C4-2B (cell line): ENCODE measurements around the gene RECQL.

Source experiments
- ZFX ChIP-seq: fragments of 450-650 bp; IDR thresholded peaks from 2 replicates; pipeline ENCODE4 v1.6.1; 2017
- TF ChIP-seq, protein P1 (sequence below): fragments of 450-650 bp; conservative IDR thresholded peaks from 2 replicates; pipeline ENCODE4 v1.5.1; 2017; ENCODE audit warnings: mild to moderate bottlenecking

DNA sequence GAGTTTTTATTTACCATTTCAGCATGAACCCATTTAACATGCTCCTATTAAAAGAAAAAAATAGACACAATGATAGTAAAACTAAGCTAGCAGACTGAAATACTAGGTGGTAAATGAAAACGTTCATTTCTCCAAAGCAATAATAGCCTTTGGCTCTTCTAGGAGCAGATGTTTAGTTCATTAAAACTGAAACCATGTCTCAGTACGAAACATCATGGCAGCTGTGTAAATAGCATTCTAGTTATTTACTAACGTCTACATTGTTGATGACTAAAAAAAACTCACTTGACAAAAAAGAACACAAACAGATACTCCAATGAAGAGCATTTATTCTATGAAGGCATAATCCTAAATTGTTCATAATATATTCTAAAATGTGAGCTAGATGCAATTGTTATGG is 17.9 kb downstream of the RECQL start:
- TF ChIP-seq, protein P1, sequence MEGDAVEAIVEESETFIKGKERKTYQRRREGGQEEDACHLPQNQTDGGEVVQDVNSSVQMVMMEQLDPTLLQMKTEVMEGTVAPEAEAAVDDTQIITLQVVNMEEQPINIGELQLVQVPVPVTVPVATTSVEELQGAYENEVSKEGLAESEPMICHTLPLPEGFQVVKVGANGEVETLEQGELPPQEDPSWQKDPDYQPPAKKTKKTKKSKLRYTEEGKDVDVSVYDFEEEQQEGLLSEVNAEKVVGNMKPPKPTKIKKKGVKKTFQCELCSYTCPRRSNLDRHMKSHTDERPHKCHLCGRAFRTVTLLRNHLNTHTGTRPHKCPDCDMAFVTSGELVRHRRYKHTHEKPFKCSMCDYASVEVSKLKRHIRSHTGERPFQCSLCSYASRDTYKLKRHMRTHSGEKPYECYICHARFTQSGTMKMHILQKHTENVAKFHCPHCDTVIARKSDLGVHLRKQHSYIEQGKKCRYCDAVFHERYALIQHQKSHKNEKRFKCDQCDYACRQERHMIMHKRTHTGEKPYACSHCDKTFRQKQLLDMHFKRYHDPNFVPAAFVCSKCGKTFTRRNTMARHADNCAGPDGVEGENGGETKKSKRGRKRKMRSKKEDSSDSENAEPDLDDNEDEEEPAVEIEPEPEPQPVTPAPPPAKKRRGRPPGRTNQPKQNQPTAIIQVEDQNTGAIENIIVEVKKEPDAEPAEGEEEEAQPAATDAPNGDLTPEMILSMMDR = no peak
- no peak for TF ChIP-seq ZFX
